ENCODE measurements around the gene TMEM151B.

The TMEM151B gene

DNA sequence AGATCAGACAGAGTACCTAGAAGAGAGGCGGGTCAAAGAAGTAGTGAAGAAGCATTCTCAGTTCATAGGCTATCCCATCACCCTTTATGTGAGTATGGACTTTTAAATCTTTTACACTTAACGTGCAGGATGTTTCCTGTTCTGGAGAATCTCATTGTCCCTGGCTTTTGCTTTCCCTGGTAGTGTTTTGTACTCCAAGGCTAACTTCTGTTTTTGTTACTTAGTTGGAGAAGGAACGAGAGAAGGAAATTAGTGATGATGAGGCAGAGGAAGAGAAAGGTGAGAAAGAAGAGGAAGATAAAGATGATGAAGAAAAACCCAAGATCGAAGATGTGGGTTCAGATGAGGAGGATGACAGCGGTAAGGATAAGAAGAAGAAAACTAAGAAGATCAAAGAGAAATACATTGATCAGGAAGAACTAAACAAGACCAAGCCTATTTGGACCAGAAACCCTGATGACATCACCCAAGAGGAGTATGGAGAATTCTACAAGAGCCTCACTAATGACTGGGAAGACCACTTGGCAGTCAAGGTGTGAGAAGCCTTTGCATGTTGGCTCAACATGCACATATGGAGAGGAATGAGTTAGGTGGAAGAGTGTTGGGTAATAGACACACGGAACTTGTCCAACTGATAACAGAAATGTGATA, 20.1 kb upstream of the TMEM151B start:
- DNase-seq (ENCODE audit: low read depth in 2 of 2, low spot score in 1 of 2): no peak

- DNase-seq (ENCODE audit: low read depth in 2 of 2, low spot score in 1 of 2): no peak
Measured at GRCh38 chr6:44250718-44251123, 19.5 kb upstream of the TMEM151B start.

GRCh38 chr6:44251576-44252524, 18.4 kb upstream of the TMEM151B start:
- DNase-seq (ENCODE audit: low read depth in 2 of 2, low spot score in 1 of 2): no peak

DNA sequence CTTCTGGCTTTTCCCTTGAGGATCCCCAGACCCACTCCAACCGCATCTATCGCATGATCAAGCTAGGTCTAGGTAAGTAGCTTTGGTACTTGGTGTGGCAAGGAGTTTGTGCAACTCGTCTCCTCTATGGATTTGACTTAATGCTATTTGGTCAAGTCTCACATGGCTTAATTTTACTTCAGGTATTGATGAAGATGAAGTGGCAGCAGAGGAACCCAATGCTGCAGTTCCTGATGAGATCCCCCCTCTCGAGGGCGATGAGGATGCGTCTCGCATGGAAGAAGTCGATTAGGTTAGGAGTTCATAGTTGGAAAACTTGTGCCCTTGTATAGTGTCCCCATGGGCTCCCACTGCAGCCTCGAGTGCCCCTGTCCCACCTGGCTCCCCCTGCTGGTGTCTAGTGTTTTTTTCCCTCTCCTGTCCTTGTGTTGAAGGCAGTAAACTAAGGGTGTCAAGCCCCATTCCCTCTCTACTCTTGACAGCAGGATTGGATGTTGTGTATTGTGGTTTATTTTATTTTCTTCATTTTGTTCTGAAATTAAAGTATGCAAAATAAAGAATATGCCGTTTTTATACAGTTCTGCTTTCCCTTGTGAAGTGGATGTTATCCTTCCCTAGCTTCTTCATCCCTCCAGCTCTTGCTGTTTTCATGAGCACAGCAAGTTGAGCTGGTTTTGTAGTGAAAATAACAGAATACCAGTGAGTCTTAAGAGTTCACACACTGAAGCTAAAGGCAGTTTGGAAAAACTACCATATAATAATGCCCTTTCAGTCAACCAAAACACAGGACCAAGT, 16.7 kb upstream of the TMEM151B start:
- no peak for DNase-seq (ENCODE audit: low read depth in 2 of 2, low spot score in 1 of 2)

DNA sequence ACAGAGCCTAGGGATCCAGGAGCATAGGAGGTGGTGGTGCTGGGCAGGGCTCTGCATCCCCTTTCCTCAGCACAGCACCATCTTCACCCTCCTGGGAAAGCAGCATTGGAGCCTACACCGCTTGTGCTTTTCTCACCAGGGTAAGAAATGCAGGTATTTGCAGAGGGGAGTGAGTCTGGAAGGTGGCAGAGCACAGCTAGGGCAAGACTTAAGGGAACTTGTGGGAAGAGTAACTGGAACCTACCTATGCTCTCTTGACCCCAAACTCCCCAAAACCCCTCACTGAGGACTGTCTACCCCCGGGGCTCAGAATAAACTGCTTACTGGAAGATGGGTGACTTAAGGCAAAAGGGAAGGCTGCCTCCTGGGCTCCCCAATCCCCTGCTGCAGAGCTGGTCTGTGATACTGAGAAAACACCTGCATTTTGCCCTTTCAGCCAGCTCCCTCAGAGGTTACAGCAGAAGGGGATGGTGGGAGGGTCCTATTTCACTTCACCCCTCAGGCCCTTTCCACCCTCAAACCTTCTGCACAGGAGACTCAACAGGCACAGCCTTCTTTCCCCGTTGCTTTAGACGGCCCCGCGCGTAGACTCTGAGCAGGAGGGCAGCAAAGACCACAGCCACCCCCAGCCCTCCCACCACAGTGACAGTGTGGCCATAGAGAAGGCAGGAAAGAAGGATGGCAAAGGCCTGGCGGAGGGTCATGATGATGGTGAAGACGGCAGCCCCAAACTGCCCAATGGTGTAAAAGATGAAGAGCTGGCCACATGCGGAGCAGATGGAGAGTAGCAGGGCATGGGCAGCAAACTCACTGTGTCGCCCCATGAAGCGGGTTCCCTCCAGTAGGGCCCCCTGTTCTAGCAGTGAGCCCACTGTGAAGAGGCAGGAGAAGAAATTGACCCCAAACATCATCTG, 15.8 kb upstream of the TMEM151B start:
- DNase-seq (ENCODE audit: low read depth in 2 of 2, low spot score in 1 of 2): no peak

GRCh38 chr6:44255105-44255808, 15.0 kb upstream of the TMEM151B start:
- DNase-seq (ENCODE audit: low read depth in 2 of 2, low spot score in 1 of 2): no peak

DNA sequence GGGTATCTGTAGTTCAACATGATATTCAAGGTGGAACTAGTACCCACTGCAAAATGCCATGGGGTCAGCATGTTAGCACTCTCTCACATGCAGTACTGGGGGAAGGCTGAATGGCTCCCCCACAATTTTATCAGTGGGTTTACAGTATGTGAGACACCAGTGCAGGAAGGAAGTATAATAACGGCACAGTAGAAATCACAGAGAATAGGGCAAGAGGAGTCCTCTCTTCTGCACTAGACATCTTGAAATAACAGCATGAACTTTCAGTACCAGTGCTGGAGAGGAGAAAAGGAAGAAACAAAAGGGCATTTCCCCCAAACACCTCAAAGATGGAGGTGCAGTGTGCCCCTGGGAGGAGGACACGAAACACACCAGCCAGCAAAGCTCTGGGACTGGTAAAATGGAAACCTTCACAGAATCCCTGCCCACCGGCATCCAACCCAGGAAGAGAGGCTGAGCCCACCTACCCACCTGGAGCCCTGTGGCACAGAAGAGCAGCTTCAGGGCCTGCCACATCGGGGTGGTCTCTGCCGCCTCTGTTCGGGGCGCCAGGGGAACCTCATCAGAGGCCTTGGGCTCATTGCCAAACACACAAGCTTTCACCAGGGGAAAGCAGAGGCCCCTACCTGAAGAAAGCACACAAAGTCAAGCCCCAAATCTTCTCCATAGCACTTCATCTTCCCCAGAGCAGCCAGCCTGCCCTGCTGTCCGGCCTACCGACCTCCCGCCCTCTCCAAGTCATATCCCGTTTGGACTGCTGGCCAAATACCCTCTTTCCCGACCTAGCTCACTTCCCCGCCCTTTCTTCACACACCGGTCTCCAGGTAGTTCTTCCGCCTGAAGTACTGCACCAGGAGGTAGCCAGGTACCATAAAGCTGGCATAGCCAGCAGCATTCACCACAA, 14.1 kb upstream of the TMEM151B start:
- no peak for DNase-seq (ENCODE audit: low read depth in 2 of 2, low spot score in 1 of 2)

- no peak for DNase-seq (ENCODE audit: low read depth in 2 of 2, low spot score in 1 of 2)
Measured at GRCh38 chr6:44256775-44257024, 13.6 kb upstream of the TMEM151B start.

DNA sequence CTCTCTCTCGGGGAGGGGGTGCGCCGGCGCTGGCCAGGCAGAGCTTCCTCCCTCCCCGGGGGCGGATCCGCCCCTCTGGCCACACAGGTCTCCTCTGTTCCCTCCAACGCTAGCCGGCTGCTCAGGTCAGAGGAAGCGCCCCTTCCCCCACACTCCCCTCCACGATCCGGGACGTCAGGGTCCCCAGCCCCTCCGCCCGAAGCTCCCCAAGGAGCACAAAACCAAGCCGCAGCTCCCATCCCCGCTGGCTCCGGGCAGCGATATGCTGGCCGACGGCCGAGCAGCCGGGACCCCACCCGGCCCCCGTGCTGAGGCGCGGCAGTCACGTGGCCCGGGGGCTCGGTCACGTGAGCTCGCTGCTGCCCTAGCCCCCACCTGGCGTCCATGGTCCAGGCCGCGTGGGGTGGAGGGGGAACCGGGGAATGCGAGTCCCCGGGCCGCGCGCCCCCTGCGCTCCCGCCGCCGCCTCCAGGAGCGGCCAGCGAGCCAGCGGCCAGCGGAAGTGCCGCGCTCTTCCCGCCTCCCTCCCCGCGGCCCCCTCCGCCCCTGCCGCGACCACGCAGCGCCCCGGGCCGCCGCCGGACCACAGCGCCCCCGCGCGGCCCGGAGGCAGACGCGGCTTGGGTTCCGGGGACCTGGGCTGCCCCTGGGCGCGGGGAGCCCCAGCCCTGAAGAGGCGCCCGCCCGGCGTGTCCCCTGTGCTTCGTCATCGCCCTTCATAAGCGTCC, 13.1 kb upstream of the TMEM151B start, which contains the start of gene SLC35B2:
Gene SLC35B2, minus strand, starts transcription at position 504 of the 728 bp plus-strand sequence. Its CDS starts 118 bp downstream, at position 386.
- DNase-seq (ENCODE audit: low read depth in 2 of 2, low spot score in 1 of 2): peak in 1 of 2 donors; percentile 42

DNA sequence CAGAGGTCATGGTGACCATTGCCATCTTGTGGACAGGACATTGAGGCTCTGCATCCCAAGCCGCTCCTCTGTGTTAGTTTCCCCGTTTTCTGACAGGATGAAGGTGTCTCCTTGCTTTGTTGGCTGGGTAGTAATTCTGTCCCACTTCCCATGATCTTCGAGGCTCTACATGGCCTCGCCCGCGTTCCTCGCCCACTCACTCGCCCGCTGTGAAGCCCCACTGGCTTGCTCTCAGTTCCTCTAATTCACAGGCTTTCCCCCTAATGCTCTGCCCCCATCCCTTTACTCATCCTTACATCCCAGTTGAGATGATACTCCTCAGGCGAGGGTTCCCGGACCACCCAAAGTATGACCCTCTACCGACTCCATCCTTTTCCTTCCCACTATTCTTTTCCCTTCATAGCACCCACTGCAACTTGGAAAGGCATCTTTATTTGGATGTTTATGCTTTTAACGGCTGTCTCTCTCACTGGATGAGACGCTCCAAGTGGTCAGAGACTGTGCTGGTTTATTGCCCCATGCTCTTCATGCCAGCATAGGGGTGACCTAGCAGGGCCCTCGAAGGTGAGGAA, 12.4 kb upstream of the TMEM151B start:
- DNase-seq (ENCODE audit: low read depth in 2 of 2, low spot score in 1 of 2): no peak

- DNase-seq (ENCODE audit: low read depth in 2 of 2, low spot score in 1 of 2): no peak
Measured at GRCh38 chr6:44258325-44258863, 11.9 kb upstream of the TMEM151B start.

GRCh38 chr6:44258921-44259320, 11.3 kb upstream of the TMEM151B start:
- no peak for DNase-seq (ENCODE audit: low read depth in 2 of 2, low spot score in 1 of 2)

DNA sequence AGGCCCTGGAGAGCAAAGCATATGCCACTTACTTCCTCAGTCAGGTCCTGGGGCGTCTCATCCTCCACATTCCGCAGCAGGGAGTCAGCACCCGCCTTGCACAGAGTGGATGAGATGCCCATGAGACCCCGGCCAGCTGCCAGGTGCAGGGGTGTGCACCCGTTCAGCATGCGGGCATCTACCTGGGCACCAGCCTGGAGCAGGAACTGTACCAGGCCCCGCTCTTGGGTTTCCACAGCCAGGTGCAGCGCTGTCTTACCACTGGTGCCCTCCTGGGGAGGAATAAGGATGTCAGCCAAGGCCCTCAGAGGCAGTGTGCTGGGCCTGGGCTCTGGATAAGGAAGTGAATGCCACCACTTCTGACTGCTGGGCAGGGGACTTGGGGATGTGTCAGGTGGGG, 10.2 kb upstream of the TMEM151B start:
- DNase-seq (ENCODE audit: low read depth in 2 of 2, low spot score in 1 of 2): no peak

GRCh38 chr6:44260451-44261297, 9.6 kb upstream of the TMEM151B start:
- no peak for DNase-seq (ENCODE audit: low read depth in 2 of 2, low spot score in 1 of 2)

GRCh38 chr6:44261581-44261980, 8.7 kb upstream of the TMEM151B start:
- DNase-seq (ENCODE audit: low read depth in 2 of 2, low spot score in 1 of 2): no peak

DNA sequence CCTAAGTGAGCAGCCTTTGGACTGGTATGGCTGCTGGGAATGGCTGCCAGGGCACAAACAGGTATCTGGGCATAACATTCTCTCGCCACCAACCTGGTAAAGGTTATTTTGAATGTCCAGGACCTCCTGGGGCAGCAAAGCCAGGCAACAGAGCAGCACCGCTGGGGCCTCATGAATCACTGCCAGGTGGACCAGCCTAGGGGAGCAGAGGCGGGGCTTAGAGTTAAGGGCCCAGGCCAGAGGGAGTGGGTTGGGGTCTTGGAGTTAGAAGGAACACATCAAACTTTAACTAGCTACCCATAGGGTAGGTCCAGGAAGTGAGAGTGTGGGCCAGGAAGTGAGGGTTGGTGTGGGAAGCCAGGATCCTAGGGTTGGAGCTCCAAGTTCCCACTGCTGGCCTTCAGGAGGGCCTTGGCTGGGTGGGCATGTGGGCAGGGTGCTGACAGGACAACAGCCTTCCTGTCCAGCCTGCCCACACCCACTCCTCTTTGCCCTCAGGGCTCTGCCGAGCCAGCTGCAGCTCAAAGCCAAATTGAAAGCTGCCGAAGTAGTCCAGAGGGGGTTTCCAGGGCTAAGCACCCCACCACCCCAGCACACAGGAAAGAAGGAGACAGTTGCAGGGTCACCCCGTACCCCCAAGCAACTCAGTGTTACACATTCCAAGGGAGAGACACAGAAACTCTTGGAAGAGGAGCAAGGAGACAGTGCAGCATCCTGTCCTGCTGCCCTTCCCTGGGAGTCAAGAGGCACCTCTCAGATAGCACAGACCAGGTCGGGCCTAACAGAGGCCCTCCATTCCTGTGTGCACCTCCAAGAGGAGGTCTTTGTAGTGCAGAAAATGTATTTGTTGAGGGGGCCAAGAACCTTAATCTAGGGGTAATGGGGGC, 7.5 kb upstream of the TMEM151B start:
- no peak for DNase-seq (ENCODE audit: low read depth in 2 of 2, low spot score in 1 of 2)

Measured in stimulated activated CD8-positive, alpha-beta memory T cell treated with anti-CD3 and anti-CD28 coated beads, Interleukin-4, amount 100 ng/mL, for 1 hour (primary cell).